Measurements from ENCODE around the gene TBC1D8. TPM values are rescaled to one million over a fixed set of nuclear protein-coding genes. Genes with fewer than 3 reads are reported as not detected.

The TBC1D8 gene
- total and polyA plus RNA-seq, 9 of the 15 experiments (the other 6 are each of a cell fraction or from before 2014, with no cell fraction given) = 0.36 to 1.3 (median 0.82) TPM

DNA sequence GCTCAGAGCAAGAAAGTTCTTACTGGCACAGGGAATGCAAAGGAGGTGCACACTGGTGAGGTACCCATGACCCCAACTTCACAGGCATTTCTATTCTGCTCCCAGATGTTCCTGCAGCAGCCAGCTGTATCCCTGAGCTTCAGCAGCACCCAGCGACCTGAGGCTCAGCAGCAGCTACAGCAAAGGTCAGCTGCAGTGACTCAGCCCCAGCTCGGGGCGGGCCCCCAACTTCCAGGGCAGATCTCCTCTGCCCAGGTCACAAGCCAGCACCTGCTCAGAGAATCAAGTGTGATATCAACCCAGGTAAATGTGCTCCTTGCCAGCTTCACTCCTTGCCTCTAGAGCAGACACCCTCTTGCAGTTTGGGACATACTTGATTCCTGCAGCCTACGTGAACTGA is 163.2 kb downstream of the TBC1D8 start (continued):
- TF ChIP-seq HSF4 (CRISPR knock-in tag; IDR thresholded peaks at IDR 0.05; ENCODE audit: borderline replicate concordance) (no peak), SUPT5H (IDR thresholded peaks at IDR 0.05) (no peak), CBX3 (IDR thresholded peaks at IDR 0.05; ENCODE audit: borderline replicate concordance in 1 of 2, low read length in 2 of 2) (no peak), TAF15 (IDR thresholded peaks at IDR 0.05; ENCODE audit: low read depth, low read length) (no peak), DMBX1 (CRISPR knock-in tag; IDR thresholded peaks at IDR 0.05; ENCODE audit: borderline replicate concordance) (no peak), CSDE1 (IDR thresholded peaks at IDR 0.05) (no peak), PHB (CRISPR knock-in tag; IDR thresholded peaks at IDR 0.05) (no peak), DIDO1 (tag; IDR thresholded peaks at IDR 0.05; ENCODE audit: low read depth) (no peak)
- TF ChIP-seq, protein P1, sequence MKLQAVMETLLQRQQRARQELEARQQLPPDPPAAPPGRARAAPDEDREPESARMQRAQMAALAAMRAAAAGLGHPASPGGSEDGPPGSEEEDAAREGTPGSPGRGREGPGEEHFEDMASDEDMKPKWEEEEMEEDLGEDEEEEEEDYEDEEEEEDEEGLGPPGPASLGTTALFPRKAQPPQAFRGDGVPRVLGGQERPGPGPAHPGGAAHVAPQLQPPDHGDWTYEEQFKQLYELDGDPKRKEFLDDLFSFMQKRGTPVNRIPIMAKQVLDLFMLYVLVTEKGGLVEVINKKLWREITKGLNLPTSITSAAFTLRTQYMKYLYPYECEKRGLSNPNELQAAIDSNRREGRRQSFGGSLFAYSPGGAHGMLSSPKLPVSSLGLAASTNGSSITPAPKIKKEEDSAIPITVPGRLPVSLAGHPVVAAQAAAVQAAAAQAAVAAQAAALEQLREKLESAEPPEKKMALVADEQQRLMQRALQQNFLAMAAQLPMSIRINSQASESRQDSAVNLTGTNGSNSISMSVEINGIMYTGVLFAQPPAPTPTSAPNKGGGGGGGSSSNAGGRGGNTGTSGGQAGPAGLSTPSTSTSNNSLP (IDR thresholded peaks at IDR 0.05; ENCODE audit: borderline replicate concordance, low read depth, low read length) = no peak

- no peaks in the 10 kb centered on the region for H3K9me1 ChIP-seq (ENCODE audit: control insufficient read depth, insufficient read depth, low read length)
- no peak overlapping the region for H3K27ac ChIP-seq (ENCODE audit: extremely low read depth, low read depth, low read length)
- ChIA-PET POLR2A (interaction anchor here (1.1 to 2.5 kb wide), 3 partner anchors 11 to 28 kb away, joined by 3 to 8 read pairs (median 6); partner anchors contain the start of gene RPL31), CTCF (ENCODE audit: low intra/inter-chr PET ratio) (no interaction called here)
- peaks cover 0 to 8% of the 10 kb centered on the region in 2 experiments; a peak in 2 of 5 replicates for H3K4me1 ChIP-seq (replicated peaks in 1 of 2; ENCODE audit: control insufficient read depth in 2 of 2, insufficient read depth in 2 of 2, low read length in 2 of 2)
- in situ Hi-C loops (cut with MboI) = no loop called here
- H2AFZ ChIP-seq (ENCODE audit: low read depth, low read length) = no peak overlapping the region
- peaks cover 7% of the 10 kb centered on the region; the same call in 1 of the 2 replicates for H4K20me1 ChIP-seq (replicated peaks; ENCODE audit: control insufficient read depth, insufficient read depth, low read length)
- no TSS peak for BruUV-seq (replicated peaks)
- H3K27me3 ChIP-seq (ENCODE audit: control insufficient read depth in 2 of 2, insufficient read depth in 2 of 2, low read length in 2 of 2) = peaks cover 24 to 50% of the 10 kb centered on the region in 2 experiments; a peak in 4 of 5 replicates
- H3K4me2 ChIP-seq (ENCODE audit: insufficient read depth, low read length) = no peak overlapping the region
- intact Hi-C loops (cut with micrococcal nuclease) = loop anchor here (10.0 kb wide), 2 partner anchors 163 to 563 kb away; partner anchors contain the start of gene NPAS2
- H3K4me3 ChIP-seq = no peak overlapping the region
- 7% methylated on average over 3 of the region's 3 CpGs for WGBS (ENCODE audit: insufficient coverage, low coverage, missing lambda C conversion rate)
- H3K36me3 ChIP-seq (ENCODE audit: control insufficient read depth, insufficient read depth, low read length) = no peaks in the 10 kb centered on the region
- FAIRE-seq (no peak), ATAC-seq (no peak), DNase-seq (ENCODE audit: extremely low read depth in 1 of 4, low spot score in 3 of 4) (no peak)
- no peaks in the 10 kb centered on the region for H3K9me3 ChIP-seq (replicated peaks; ENCODE audit: control insufficient read depth, insufficient read depth, low read depth, low read length)
- no peak overlapping the region; a peak in 1 of 4 replicates for H3K9ac ChIP-seq (ENCODE audit: insufficient read depth in 1 of 2, low read depth in 2 of 2, low read length in 2 of 2)
- no peaks in the 10 kb centered on the region for H3K79me2 ChIP-seq (ENCODE audit: control insufficient read depth, insufficient read depth, low read length)
- no peak for TF ChIP-seq PYGO2 (tag; IDR thresholded peaks at IDR 0.05)
- TF ChIP-seq ZNF589 (CRISPR knock-in tag; IDR thresholded peaks at IDR 0.05; ENCODE audit: low read depth) = no peak
- TF ChIP-seq TCF3 (CRISPR knock-in tag; IDR thresholded peaks at IDR 0.05) = no peak
- TF ChIP-seq TRIM28 (IDR thresholded peaks at IDR 0.05) = no peak
- no peak for TF ChIP-seq ATF7 (IDR thresholded peaks at IDR 0.05)
- no peak for TF ChIP-seq XRCC5 (IDR thresholded peaks at IDR 0.05; ENCODE audit: low read depth, low read length)
- TF ChIP-seq KHSRP (IDR thresholded peaks at IDR 0.05) = no peak
- TF ChIP-seq RBM17 (IDR thresholded peaks at IDR 0.05; ENCODE audit: borderline replicate concordance, low read depth, low read length) = no peak
- TF ChIP-seq TAF1 (IDR thresholded peaks at IDR 0.05; ENCODE audit: control insufficient read depth, extremely low read depth, insufficient read depth, low read length, severe bottlenecking) = no peak
- no peak for TF ChIP-seq ZNF408 (CRISPR knock-in tag; IDR thresholded peaks at IDR 0.05; ENCODE audit: low read depth)
- TF ChIP-seq PREB (CRISPR knock-in tag; IDR thresholded peaks at IDR 0.05) = no peak
- no peak for TF ChIP-seq ZNF707 (CRISPR knock-in tag; conservative IDR thresholded peaks at IDR 0.05)
- no peak for TF ChIP-seq ZNF12 (CRISPR knock-in tag; IDR thresholded peaks at IDR 0.05)
These were observed 163.6 kb downstream of the TBC1D8 start for GRCh38 chr2:100987536-100987935.

Data from K562 (cell line).